K562 (cell line): Measurements from ENCODE around the gene PDE4A. TPM values are rescaled to one million over a fixed set of nuclear protein-coding genes. Genes with fewer than 3 reads are reported as not detected.

Experiments
- KDM2B ChIP-seq: fragments of 250-450 bp; sonication (Bioruptor Pico); IDR thresholded peaks from 2 replicates; pipeline ENCODE4 v1.8.0; 2021; ENCODE audit warnings: mild to moderate bottlenecking, moderate library complexity
- LEF1 ChIP-seq: fragments of 450-650 bp; IDR thresholded peaks from 2 replicates; pipeline ENCODE4 v1.6.1; 2016; ENCODE audit warnings: mild to moderate bottlenecking
- RFX5 ChIP-seq: IDR thresholded peaks from 2 replicates; pipeline ENCODE4 v1.6.1; 2011; ENCODE audit warnings: low read depth, mild to moderate bottlenecking, improper control_type of control experiment, low read length
- ZKSCAN8 ChIP-seq: fragments of 200-800 bp; sonication (Bioruptor generic); IDR thresholded peaks from 2 replicates; pipeline ENCODE4 v1.6.1; 2016; ENCODE audit warnings: missing genetic modification characterization, missing compliant biosample characterization
- ZNF146 ChIP-seq: IDR thresholded peaks from one replicate; pipeline ENCODE4 v1.6.1; 2018; ENCODE audit warnings: missing compliant biosample characterization; ENCODE audit not compliant: unreplicated experiment
- polyA plus RNA-seq, 8 experiments: library from polyadenylated mRNA; depleted of rRNA in 4 of 8; stranded (reverse) in 5 of 8; unstranded in 3 of 8; fragments of >200 nt; fragmentation: Nextera tagmentation in 2 of 8; fragmentation: Illumina TruSeq in 1 of 8; extraction: Ambion mirVana in 2 of 8; extraction: Trizol in 1 of 8; gene quantifications; 2 replicates each; pipeline versions ENCODE4 v1.2.1 to v1.2.3, GENCODE V29; 2011 to 2014; ENCODE audit warnings: inconsistent platforms in 1 of 8, missing spikeins in 1 of 8
- total RNA-seq, 7 experiments: library from RNA; depleted of rRNA in 6 of 7; stranded (reverse); fragments of >200 nt in 6 of 7; fragmentation: Illumina TruSeq in 2 of 7; extraction: Trizol in 2 of 7; gene quantifications; 2 replicates each; pipeline versions ENCODE4 v1.2.1 to v1.2.3, GENCODE V29; 2011 to 2021; ENCODE audit warnings: low replicate concordance in 1 of 7
- TF ChIP-seq, protein P1 (sequence below), 2 experiments: fragments of 450-650 bp; IDR thresholded peaks; 2 replicates each; pipeline ENCODE4 v1.6.1; 2018; ENCODE audit warnings: mild to moderate bottlenecking in 2 of 2, low read depth in 1 of 2; ENCODE audit not compliant: partially characterized antibody in 2 of 2
- TF ChIP-seq, protein P2 (sequence below): fragments of 450-650 bp; IDR thresholded peaks from 2 replicates; pipeline ENCODE4 v1.6.1; 2016; ENCODE audit warnings: borderline replicate concordance
- TF ChIP-seq, protein P3 (sequence below): fragments of 250-450 bp; sonication (Bioruptor Pico); IDR thresholded peaks from 2 replicates; pipeline ENCODE4 v1.8.0; 2022; ENCODE audit warnings: inconsistent platforms
- TF ChIP-seq, protein P4 (sequence below): sonication (generic); formaldehyde crosslinking; IDR thresholded peaks from 2 replicates; pipeline ENCODE4 v1.8.0; 2022; ENCODE audit warnings: mild to moderate bottlenecking, missing genetic modification reagents, borderline replicate concordance
- TF ChIP-seq, protein P5 (sequence below): sonication (generic); formaldehyde crosslinking; IDR thresholded peaks from 2 replicates; pipeline ENCODE4 v1.8.1; 2023; ENCODE audit warnings: missing genetic modification reagents, mild to moderate bottlenecking, borderline replicate concordance

Gene PDE4A
- total and polyA plus RNA-seq, 9 of the 15 experiments (the other 6 are each of a cell fraction or from before 2014, with no cell fraction given): 0.66 to 26.9 (median 4.6) TPM

DNA sequence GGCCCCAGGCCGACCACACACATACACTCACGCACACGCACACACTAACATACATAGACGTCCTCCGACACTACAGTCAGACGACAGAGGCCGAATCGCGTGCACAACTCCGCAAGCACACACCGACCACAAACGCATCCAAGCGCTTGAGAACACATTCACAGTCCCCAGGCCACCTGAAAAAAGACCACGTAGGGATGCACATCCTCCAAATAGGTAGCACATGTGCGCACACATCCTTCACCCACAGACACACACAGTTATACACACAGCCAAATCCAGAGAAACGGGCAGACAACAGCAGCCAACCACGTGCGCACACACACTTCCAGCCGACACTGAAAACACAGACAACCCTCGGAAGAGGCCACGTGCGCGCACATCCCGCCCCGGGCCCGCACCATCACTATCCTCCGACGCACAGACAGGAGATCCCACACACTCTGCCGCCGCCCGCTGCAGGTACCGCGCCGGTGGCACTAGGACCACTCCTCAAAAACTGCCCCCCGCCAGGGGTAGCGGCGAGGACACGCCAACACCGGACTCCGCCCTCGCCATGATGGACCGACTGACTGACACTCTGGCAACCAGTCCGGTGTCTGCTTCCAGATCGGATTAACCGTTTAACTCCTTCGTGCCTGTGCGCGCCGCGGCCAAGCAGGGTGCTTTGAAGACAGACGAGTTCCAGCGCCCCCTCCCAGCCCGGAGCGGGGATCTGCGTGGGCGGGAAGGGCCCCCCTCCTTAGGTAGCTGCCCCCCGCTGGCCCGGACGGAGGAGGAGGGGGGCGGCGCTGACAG, 493 bp upstream of the PDE4A start (continued):
- TF ChIP-seq, protein P1, sequence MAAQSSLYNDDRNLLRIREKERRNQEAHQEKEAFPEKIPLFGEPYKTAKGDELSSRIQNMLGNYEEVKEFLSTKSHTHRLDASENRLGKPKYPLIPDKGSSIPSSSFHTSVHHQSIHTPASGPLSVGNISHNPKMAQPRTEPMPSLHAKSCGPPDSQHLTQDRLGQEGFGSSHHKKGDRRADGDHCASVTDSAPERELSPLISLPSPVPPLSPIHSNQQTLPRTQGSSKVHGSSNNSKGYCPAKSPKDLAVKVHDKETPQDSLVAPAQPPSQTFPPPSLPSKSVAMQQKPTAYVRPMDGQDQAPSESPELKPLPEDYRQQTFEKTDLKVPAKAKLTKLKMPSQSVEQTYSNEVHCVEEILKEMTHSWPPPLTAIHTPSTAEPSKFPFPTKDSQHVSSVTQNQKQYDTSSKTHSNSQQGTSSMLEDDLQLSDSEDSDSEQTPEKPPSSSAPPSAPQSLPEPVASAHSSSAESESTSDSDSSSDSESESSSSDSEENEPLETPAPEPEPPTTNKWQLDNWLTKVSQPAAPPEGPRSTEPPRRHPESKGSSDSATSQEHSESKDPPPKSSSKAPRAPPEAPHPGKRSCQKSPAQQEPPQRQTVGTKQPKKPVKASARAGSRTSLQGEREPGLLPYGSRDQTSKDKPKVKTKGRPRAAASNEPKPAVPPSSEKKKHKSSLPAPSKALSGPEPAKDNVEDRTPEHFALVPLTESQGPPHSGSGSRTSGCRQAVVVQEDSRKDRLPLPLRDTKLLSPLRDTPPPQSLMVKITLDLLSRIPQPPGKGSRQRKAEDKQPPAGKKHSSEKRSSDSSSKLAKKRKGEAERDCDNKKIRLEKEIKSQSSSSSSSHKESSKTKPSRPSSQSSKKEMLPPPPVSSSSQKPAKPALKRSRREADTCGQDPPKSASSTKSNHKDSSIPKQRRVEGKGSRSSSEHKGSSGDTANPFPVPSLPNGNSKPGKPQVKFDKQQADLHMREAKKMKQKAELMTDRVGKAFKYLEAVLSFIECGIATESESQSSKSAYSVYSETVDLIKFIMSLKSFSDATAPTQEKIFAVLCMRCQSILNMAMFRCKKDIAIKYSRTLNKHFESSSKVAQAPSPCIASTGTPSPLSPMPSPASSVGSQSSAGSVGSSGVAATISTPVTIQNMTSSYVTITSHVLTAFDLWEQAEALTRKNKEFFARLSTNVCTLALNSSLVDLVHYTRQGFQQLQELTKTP (IDR thresholded peaks at IDR 0.05; ENCODE audit: low read depth in 1 of 2, partially characterized antibody in 2 of 2): no peak
- TF ChIP-seq, protein P2, sequence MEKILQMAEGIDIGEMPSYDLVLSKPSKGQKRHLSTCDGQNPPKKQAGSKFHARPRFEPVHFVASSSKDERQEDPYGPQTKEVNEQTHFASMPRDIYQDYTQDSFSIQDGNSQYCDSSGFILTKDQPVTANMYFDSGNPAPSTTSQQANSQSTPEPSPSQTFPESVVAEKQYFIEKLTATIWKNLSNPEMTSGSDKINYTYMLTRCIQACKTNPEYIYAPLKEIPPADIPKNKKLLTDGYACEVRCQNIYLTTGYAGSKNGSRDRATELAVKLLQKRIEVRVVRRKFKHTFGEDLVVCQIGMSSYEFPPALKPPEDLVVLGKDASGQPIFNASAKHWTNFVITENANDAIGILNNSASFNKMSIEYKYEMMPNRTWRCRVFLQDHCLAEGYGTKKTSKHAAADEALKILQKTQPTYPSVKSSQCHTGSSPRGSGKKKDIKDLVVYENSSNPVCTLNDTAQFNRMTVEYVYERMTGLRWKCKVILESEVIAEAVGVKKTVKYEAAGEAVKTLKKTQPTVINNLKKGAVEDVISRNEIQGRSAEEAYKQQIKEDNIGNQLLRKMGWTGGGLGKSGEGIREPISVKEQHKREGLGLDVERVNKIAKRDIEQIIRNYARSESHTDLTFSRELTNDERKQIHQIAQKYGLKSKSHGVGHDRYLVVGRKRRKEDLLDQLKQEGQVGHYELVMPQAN: peak; percentile 99
- TF ChIP-seq LEF1: peak; percentile 47
- no peak for TF ChIP-seq RFX5
- TF ChIP-seq ZKSCAN8: no peak
- TF ChIP-seq, protein P3, sequence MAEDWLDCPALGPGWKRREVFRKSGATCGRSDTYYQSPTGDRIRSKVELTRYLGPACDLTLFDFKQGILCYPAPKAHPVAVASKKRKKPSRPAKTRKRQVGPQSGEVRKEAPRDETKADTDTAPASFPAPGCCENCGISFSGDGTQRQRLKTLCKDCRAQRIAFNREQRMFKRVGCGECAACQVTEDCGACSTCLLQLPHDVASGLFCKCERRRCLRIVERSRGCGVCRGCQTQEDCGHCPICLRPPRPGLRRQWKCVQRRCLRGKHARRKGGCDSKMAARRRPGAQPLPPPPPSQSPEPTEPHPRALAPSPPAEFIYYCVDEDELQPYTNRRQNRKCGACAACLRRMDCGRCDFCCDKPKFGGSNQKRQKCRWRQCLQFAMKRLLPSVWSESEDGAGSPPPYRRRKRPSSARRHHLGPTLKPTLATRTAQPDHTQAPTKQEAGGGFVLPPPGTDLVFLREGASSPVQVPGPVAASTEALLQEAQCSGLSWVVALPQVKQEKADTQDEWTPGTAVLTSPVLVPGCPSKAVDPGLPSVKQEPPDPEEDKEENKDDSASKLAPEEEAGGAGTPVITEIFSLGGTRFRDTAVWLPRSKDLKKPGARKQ (CRISPR knock-in tag): no peak
- no peak for TF ChIP-seq KDM2B (CRISPR knock-in tag)
- no peak for TF ChIP-seq ZNF146 (CRISPR knock-in tag)
- TF ChIP-seq, protein P4, sequence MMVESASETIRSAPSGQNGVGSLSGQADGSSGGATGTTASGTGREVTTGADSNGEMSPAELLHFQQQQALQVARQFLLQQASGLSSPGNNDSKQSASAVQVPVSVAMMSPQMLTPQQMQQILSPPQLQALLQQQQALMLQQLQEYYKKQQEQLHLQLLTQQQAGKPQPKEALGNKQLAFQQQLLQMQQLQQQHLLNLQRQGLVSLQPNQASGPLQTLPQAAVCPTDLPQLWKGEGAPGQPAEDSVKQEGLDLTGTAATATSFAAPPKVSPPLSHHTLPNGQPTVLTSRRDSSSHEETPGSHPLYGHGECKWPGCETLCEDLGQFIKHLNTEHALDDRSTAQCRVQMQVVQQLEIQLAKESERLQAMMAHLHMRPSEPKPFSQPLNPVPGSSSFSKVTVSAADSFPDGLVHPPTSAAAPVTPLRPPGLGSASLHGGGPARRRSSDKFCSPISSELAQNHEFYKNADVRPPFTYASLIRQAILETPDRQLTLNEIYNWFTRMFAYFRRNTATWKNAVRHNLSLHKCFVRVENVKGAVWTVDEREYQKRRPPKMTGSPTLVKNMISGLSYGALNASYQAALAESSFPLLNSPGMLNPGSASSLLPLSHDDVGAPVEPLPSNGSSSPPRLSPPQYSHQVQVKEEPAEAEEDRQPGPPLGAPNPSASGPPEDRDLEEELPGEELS (CRISPR knock-in tag): no peak; the same call in 1 of the 2 replicates
- TF ChIP-seq, protein P5, sequence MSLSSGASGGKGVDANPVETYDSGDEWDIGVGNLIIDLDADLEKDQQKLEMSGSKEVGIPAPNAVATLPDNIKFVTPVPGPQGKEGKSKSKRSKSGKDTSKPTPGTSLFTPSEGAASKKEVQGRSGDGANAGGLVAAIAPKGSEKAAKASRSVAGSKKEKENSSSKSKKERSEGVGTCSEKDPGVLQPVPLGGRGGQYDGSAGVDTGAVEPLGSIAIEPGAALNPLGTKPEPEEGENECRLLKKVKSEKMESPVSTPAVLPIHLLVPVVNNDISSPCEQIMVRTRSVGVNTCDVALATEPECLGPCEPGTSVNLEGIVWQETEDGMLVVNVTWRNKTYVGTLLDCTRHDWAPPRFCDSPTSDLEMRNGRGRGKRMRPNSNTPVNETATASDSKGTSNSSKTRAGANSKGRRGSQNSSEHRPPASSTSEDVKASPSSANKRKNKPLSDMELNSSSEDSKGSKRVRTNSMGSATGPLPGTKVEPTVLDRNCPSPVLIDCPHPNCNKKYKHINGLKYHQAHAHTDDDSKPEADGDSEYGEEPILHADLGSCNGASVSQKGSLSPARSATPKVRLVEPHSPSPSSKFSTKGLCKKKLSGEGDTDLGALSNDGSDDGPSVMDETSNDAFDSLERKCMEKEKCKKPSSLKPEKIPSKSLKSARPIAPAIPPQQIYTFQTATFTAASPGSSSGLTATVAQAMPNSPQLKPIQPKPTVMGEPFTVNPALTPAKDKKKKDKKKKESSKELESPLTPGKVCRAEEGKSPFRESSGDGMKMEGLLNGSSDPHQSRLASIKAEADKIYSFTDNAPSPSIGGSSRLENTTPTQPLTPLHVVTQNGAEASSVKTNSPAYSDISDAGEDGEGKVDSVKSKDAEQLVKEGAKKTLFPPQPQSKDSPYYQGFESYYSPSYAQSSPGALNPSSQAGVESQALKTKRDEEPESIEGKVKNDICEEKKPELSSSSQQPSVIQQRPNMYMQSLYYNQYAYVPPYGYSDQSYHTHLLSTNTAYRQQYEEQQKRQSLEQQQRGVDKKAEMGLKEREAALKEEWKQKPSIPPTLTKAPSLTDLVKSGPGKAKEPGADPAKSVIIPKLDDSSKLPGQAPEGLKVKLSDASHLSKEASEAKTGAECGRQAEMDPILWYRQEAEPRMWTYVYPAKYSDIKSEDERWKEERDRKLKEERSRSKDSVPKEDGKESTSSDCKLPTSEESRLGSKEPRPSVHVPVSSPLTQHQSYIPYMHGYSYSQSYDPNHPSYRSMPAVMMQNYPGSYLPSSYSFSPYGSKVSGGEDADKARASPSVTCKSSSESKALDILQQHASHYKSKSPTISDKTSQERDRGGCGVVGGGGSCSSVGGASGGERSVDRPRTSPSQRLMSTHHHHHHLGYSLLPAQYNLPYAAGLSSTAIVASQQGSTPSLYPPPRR (CRISPR knock-in tag): no peak
